Neuronal stem cell (in vitro differentiated cells): ENCODE measurements around the gene ESYT2.
A peak's percentile ranks its signal among the peaks of the same experiment; 100 is the strongest.
"Not testable (repeated sequence)": the region's sequence is repeated elsewhere in the genome, so short reads cannot be mapped to it uniquely, and the experiment has no call there.

Source experiments
- DNase-seq: peaks from one replicate; pipeline ENCODE4 v3.0.0-alpha.2; 2013; ENCODE audit warnings: low spot score
- H2AFZ ChIP-seq: one replicate; pipeline ENCODE4 v1.6.1; 2013; ENCODE audit warnings: mild to moderate bottlenecking, low read length, inconsistent platforms
- H2AK5ac ChIP-seq: 2 replicates; pipeline ENCODE4 v1.6.1; 2013; ENCODE audit warnings: low read depth, mild to moderate bottlenecking, inconsistent platforms, low read length, moderate library complexity, mixed read lengths
- H2BK120ac ChIP-seq: 2 replicates; pipeline ENCODE4 v1.6.1; 2013; ENCODE audit warnings: low read depth, mild to moderate bottlenecking, inconsistent platforms, low read length, moderate library complexity, mixed read lengths
- H2BK12ac ChIP-seq: one replicate; pipeline ENCODE4 v1.6.1; 2013; ENCODE audit warnings: low read length, inconsistent platforms
- H2BK15ac ChIP-seq: 2 replicates; pipeline ENCODE4 v1.6.1; 2013; ENCODE audit warnings: mild to moderate bottlenecking, low read length, inconsistent platforms, mixed read lengths
- H2BK5ac ChIP-seq: one replicate; pipeline ENCODE4 v1.6.1; 2013; ENCODE audit warnings: inconsistent platforms, mild to moderate bottlenecking, low read length, moderate library complexity
- H3K14ac ChIP-seq: one replicate; pipeline ENCODE4 v1.6.1; 2013; ENCODE audit warnings: low read length, inconsistent platforms
- H3K18ac ChIP-seq: 2 replicates; pipeline ENCODE4 v1.6.1; 2013; ENCODE audit warnings: low read length, inconsistent platforms
- H3K23ac ChIP-seq: 2 replicates; pipeline ENCODE4 v1.6.1; 2013; ENCODE audit warnings: low read depth, mild to moderate bottlenecking, mixed read lengths, low read length, inconsistent platforms; ENCODE audit not compliant: poor library complexity
- H3K27ac ChIP-seq: replicated peaks from 3 replicates; pipeline ENCODE4 v1.5.1; 2013; ENCODE audit warnings: low read length, inconsistent platforms
- H3K27me3 ChIP-seq, 3 experiments: 2 replicates each; pipeline ENCODE4 v1.6.1; 2013; ENCODE audit warnings: low read length in 3 of 3, mild to moderate bottlenecking in 2 of 3, inconsistent platforms in 1 of 3, low read depth in 1 of 3, mixed read lengths in 1 of 3, moderate library complexity in 1 of 3; ENCODE audit not compliant: control insufficient read depth in 3 of 3, insufficient read depth in 3 of 3
- H3K36me3 ChIP-seq, 2 donors: replicated peaks in 1 of 2; 2 replicates each; pipeline ENCODE4 v1.6.1; 2013; ENCODE audit warnings: low read length in 2 of 2; ENCODE audit not compliant: control insufficient read depth in 2 of 2, insufficient read depth in 2 of 2
- H3K4ac ChIP-seq: 2 replicates; pipeline ENCODE4 v1.6.1; 2013; ENCODE audit warnings: inconsistent platforms, mild to moderate bottlenecking, low read length, moderate library complexity
- H3K4me1 ChIP-seq, 2 donors: 1 replicate in 1 of 2; 2 replicates in 1 of 2; pipeline ENCODE4 v1.6.1; 2013; ENCODE audit warnings: low read length in 2 of 2, low read depth in 1 of 2; ENCODE audit not compliant: control insufficient read depth in 2 of 2, insufficient read depth in 1 of 2
- H3K4me2 ChIP-seq: one replicate; pipeline ENCODE4 v1.6.1; 2013; ENCODE audit warnings: mild to moderate bottlenecking, low read length, inconsistent platforms; ENCODE audit not compliant: insufficient read depth, poor library complexity, severe bottlenecking
- H3K4me3 ChIP-seq, 2 donors: 2 replicates each; pipeline ENCODE4 v1.5.1; 2013; ENCODE audit warnings: low read length in 2 of 2, mild to moderate bottlenecking in 2 of 2, inconsistent platforms in 1 of 2, moderate library complexity in 1 of 2
- H3K79me1 ChIP-seq: one replicate; pipeline ENCODE4 v1.6.1; 2013; ENCODE audit warnings: low read depth, mild to moderate bottlenecking, inconsistent platforms, low read length, moderate library complexity
- H3K9ac ChIP-seq: one replicate; pipeline ENCODE4 v1.6.1; 2013; ENCODE audit warnings: mild to moderate bottlenecking, low read depth, low read length, inconsistent platforms; ENCODE audit not compliant: poor library complexity
- H3K9me3 ChIP-seq, 2 donors: replicated peaks in 1 of 2; 2 replicates each; pipeline versions ENCODE3 to v1.6.1; 2013; ENCODE audit warnings: low read length in 2 of 2, mild to moderate bottlenecking in 2 of 2, inconsistent platforms in 1 of 2, low read depth in 1 of 2, mixed read lengths in 1 of 2, moderate library complexity in 1 of 2; ENCODE audit not compliant: control insufficient read depth in 2 of 2, insufficient read depth in 1 of 2
- H4K8ac ChIP-seq: one replicate; pipeline ENCODE4 v1.6.1; 2013; ENCODE audit warnings: low read depth, mild to moderate bottlenecking, inconsistent platforms, low read length, moderate library complexity
- H4K91ac ChIP-seq: one replicate; pipeline ENCODE4 v1.6.1; 2013; ENCODE audit warnings: low read length, low read depth, mild to moderate bottlenecking, inconsistent platforms; ENCODE audit not compliant: poor library complexity
- WGBS, 2 donors: extraction: QIAGEN DNeasy Blood & Tissue Kit; methylation state at CpG; one replicate each; pipeline ENCODE4 v1.1.7; 2013; ENCODE audit warnings: missing lambda C conversion rate in 2 of 2, mixed read lengths in 1 of 2; ENCODE audit not compliant: insufficient read length in 2 of 2, insufficient replicate concordance in 1 of 2; ENCODE audit errors: extremely low coverage in 2 of 2; 5-methylcytosine and 5-hydroxymethylcytosine counted together

The ESYT2 gene

GRCh38 chr7:158862985-158863610, 33.8 kb upstream of the ESYT2 start:
- H3K36me3 ChIP-seq, H2AFZ ChIP-seq, H3K4me3 ChIP-seq, H3K18ac ChIP-seq, H3K9ac ChIP-seq, H3K14ac ChIP-seq, DNase-seq, H4K8ac ChIP-seq, H3K27me3 ChIP-seq, H3K27ac ChIP-seq, H2BK12ac ChIP-seq, H2BK15ac ChIP-seq, H4K91ac ChIP-seq, H3K23ac ChIP-seq, H2BK120ac ChIP-seq, H2AK5ac ChIP-seq, H3K9me3 ChIP-seq, H3K4ac ChIP-seq, H2BK5ac ChIP-seq: not testable (repeated sequence)
- Histone ChIP-seq H3K79me1 (peaks cover 17% of the 10 kb centered on the region), H3K4me1 (peaks cover 13 to 14% of the 10 kb centered on the region in 2 donors), H3K4me2 (peak overlapping the region; percentile 25)
- WGBS, 2 donors = no CpG with 5 or more reads among the region's 13 CpGs

- no peak overlapping the region for H4K91ac ChIP-seq
- WGBS, 2 donors = no CpG with 5 or more reads among the region's 11 CpGs
- H2BK120ac ChIP-seq = no peak overlapping the region
- no peak overlapping the region for H4K8ac ChIP-seq
- no peak overlapping the region for H3K9ac ChIP-seq
- H3K4me2 ChIP-seq = no peak overlapping the region
- H2BK12ac ChIP-seq = no peak overlapping the region
- H2AFZ ChIP-seq = no peak overlapping the region
- peaks cover 13 to 16% of the 10 kb centered on the region in 2 donors for H3K4me1 ChIP-seq
- no peak overlapping the region for H3K23ac ChIP-seq
- no peak overlapping the region for H3K27ac ChIP-seq
- no peak overlapping the region for H2AK5ac ChIP-seq
- H3K9me3 ChIP-seq = no peaks in the 10 kb centered on the region
- peaks cover 12% of the 10 kb centered on the region for H3K79me1 ChIP-seq
- H3K14ac ChIP-seq = no peak overlapping the region
- H2BK5ac ChIP-seq = no peak overlapping the region
- peaks cover 0 to 2% of the 10 kb centered on the region in 2 donors for H3K36me3 ChIP-seq
- no peak overlapping the region for H3K4ac ChIP-seq
- no peak overlapping the region for H2BK15ac ChIP-seq
- no peak overlapping the region for H3K18ac ChIP-seq
- H3K27me3 ChIP-seq = no peaks in the 10 kb centered on the region
- no peak overlapping the region for H3K4me3 ChIP-seq
- no peak for DNase-seq
Measured at GRCh38 chr7:158861936-158862704, 32.8 kb upstream of the ESYT2 start.

GRCh38 chr7:158861004-158861787, 31.9 kb upstream of the ESYT2 start:
- H2BK12ac ChIP-seq = no peak overlapping the region
- H3K36me3 ChIP-seq = peaks cover 0 to 2% of the 10 kb centered on the region in 2 donors
- no peaks in the 10 kb centered on the region for H3K9me3 ChIP-seq
- H2BK120ac ChIP-seq = no peak overlapping the region
- no peak overlapping the region for H2AFZ ChIP-seq
- peak overlapping the region in 1 of 2 donors; percentile 23 for H3K4me3 ChIP-seq
- H4K91ac ChIP-seq = peak overlapping the region; percentile 65
- no peaks in the 10 kb centered on the region for H3K27me3 ChIP-seq
- DNase-seq = no peak
- peaks cover 12% of the 10 kb centered on the region for H3K79me1 ChIP-seq
- no peak overlapping the region for H3K4me2 ChIP-seq
- no peak overlapping the region for H3K18ac ChIP-seq
- no CpG with 5 or more reads among the region's 15 CpGs for WGBS, 2 donors
- H2AK5ac ChIP-seq = no peak overlapping the region
- H4K8ac ChIP-seq = no peak overlapping the region
- no peak overlapping the region for H3K4ac ChIP-seq
- no peak overlapping the region for H3K9ac ChIP-seq
- H3K14ac ChIP-seq = no peak overlapping the region
- no peak overlapping the region for H2BK5ac ChIP-seq
- H3K4me1 ChIP-seq = peaks cover 13 to 18% of the 10 kb centered on the region in 2 donors
- no peak overlapping the region for H3K23ac ChIP-seq
- peak overlapping the region; percentile 44 for H3K27ac ChIP-seq
- H2BK15ac ChIP-seq = no peak overlapping the region

GRCh38 chr7:158860394-158860793, 31.1 kb upstream of the ESYT2 start:
- H2BK120ac ChIP-seq = no peak overlapping the region
- H3K14ac ChIP-seq = no peak overlapping the region
- H3K4me2 ChIP-seq = no peak overlapping the region
- peaks cover 12 to 18% of the 10 kb centered on the region in 2 donors for H3K4me1 ChIP-seq
- no peak overlapping the region for H3K27ac ChIP-seq
- H3K36me3 ChIP-seq = peaks cover 0 to 2% of the 10 kb centered on the region in 2 donors
- H2BK12ac ChIP-seq = no peak overlapping the region
- no peak overlapping the region for H2BK15ac ChIP-seq
- peaks cover 10% of the 10 kb centered on the region for H3K79me1 ChIP-seq
- no peak overlapping the region for H3K9ac ChIP-seq
- H3K4ac ChIP-seq = no peak overlapping the region
- no peaks in the 10 kb centered on the region for H3K9me3 ChIP-seq
- H2AK5ac ChIP-seq = no peak overlapping the region
- H4K8ac ChIP-seq = no peak overlapping the region
- no peak overlapping the region for H3K4me3 ChIP-seq
- no peak overlapping the region for H2AFZ ChIP-seq
- H4K91ac ChIP-seq = no peak overlapping the region
- H3K27me3 ChIP-seq = no peaks in the 10 kb centered on the region
- no peak for DNase-seq
- H3K18ac ChIP-seq = no peak overlapping the region
- no CpG with 5 or more reads among the region's 1 CpG for WGBS, 2 donors
- no peak overlapping the region for H3K23ac ChIP-seq
- H2BK5ac ChIP-seq = no peak overlapping the region
